HepG2 (cell line): Measurements from ENCODE around the gene ZBTB46. TPM values are rescaled to one million over a fixed set of nuclear protein-coding genes. Genes with fewer than 3 reads are reported as not detected.
A peak's percentile ranks its signal among the peaks of the same experiment; 100 is the strongest.

Experiments used
- AFF4 ChIP-seq: sonication (generic); formaldehyde crosslinking; IDR thresholded peaks from 2 replicates; pipeline ENCODE4 v1.4.0; 2020; ENCODE audit warnings: missing genetic modification reagents
- CBX5 ChIP-seq: sonication (generic); formaldehyde crosslinking; IDR thresholded peaks from 2 replicates; pipeline ENCODE4 v1.4.0; 2020; ENCODE audit warnings: missing genetic modification reagents, borderline replicate concordance
- CC2D1A ChIP-seq: sonication (generic); formaldehyde crosslinking; IDR thresholded peaks from 2 replicates; pipeline ENCODE4 v1.8.1; 2023; ENCODE audit warnings: mild to moderate bottlenecking, missing genetic modification reagents
- DDIT3 ChIP-seq: sonication (generic); formaldehyde crosslinking; IDR thresholded peaks from 2 replicates; pipeline ENCODE4 v1.4.0; 2020; ENCODE audit warnings: mild to moderate bottlenecking, missing genetic modification reagents
- HNF1A ChIP-seq, 2 experiments: sonication (generic) in 1 of 2; formaldehyde crosslinking in 1 of 2; IDR thresholded peaks; 2 replicates each; pipeline versions ENCODE4 v1.4.0 to v1.6.1; 2016 to 2020; ENCODE audit warnings: borderline replicate concordance in 1 of 2, low read depth in 1 of 2, mild to moderate bottlenecking in 1 of 2, missing genetic modification reagents in 1 of 2
- NFE2L2 ChIP-seq: fragments of 150-350 bp; IDR thresholded peaks from 2 replicates; pipeline ENCODE4 v1.6.1; 2014; ENCODE audit warnings: low read length
- NFYC ChIP-seq: IDR thresholded peaks from 2 replicates; pipeline ENCODE4 v1.6.1; 2016; ENCODE audit warnings: missing genetic modification reagents, missing compliant biosample characterization
- SMARCE1 ChIP-seq: fragments of 450-650 bp; IDR thresholded peaks from 2 replicates; pipeline ENCODE4 v1.6.1; 2017; ENCODE audit warnings: borderline replicate concordance
- ZBTB26 ChIP-seq: IDR thresholded peaks from 2 replicates; pipeline ENCODE4 v1.6.1; 2016; ENCODE audit warnings: missing compliant biosample characterization, missing genetic modification reagents, borderline replicate concordance
- ZNF264 ChIP-seq: sonication (generic); formaldehyde crosslinking; IDR thresholded peaks from 2 replicates; pipeline ENCODE4 v1.4.0; 2020; ENCODE audit warnings: missing genetic modification reagents
- ZNF414 ChIP-seq: sonication (generic); formaldehyde crosslinking; IDR thresholded peaks from 2 replicates; pipeline ENCODE4 v1.5.0; 2020; ENCODE audit warnings: missing genetic modification reagents
- ZNF432 ChIP-seq: sonication (generic); formaldehyde crosslinking; IDR thresholded peaks from 2 replicates; pipeline ENCODE4 v1.5.0; 2020; ENCODE audit warnings: missing genetic modification reagents, mild to moderate bottlenecking, borderline replicate concordance
- ZNF672 ChIP-seq: sonication (generic); formaldehyde crosslinking; IDR thresholded peaks from 2 replicates; pipeline ENCODE4 v1.8.1; 2022; ENCODE audit warnings: missing genetic modification reagents
- ZNF709 ChIP-seq: sonication (generic); formaldehyde crosslinking; IDR thresholded peaks from 2 replicates; pipeline ENCODE4 v1.5.0; 2020; ENCODE audit warnings: mild to moderate bottlenecking, missing genetic modification reagents
- polyA plus RNA-seq, 8 experiments: library from polyadenylated mRNA; depleted of rRNA in 3 of 8; stranded (reverse) in 7 of 8; unstranded in 1 of 8; fragments of >200 nt; fragmentation: Illumina TruSeq in 4 of 8; extraction: Trizol in 4 of 8; gene quantifications; 2 replicates each; pipeline versions ENCODE4 v1.2.1 to v1.2.3, GENCODE V29; 2011 to 2016; ENCODE audit warnings: low read depth in 4 of 8, missing spikeins in 1 of 8, mixed read lengths in 1 of 8; ENCODE audit not compliant: insufficient read depth in 1 of 8
- total RNA-seq, 5 experiments: library from RNA; depleted of rRNA; stranded (reverse); fragments of >200 nt; fragmentation: Illumina TruSeq; extraction: Trizol; gene quantifications; 2 replicates each; pipeline ENCODE4 v1.2.3, GENCODE V29; 2016; ENCODE audit warnings: low read depth in 1 of 5

ZBTB46 gene
- total and polyA plus RNA-seq, 2 of the 13 experiments (the other 11 are each of a cell fraction or from before 2014, with no cell fraction given), result 1.6 to 13.5 TPM

- TF ChIP-seq DDIT3, result 0 out of 2 replicates have a peak, but pooled peaks have one; percentile 56
- TF ChIP-seq NFE2L2, result 0 out of 2 replicates have a peak, but pooled peaks have one; percentile 7
- TF ChIP-seq AFF4 (CRISPR knock-in tag), result peak; percentile 81; the same call in 1 of the 2 replicates
- TF ChIP-seq SMARCE1, result no peak
- no peak for TF ChIP-seq ZNF432
- peak; percentile 77; the same call in 1 of the 2 replicates for TF ChIP-seq ZBTB26 (CRISPR knock-in tag)
- peak; percentile 99 for TF ChIP-seq HNF1A (IDR thresholded peaks at IDR 0.05; ENCODE audit: low read depth)
- TF ChIP-seq HNF1A (CRISPR knock-in tag; IDR thresholded peaks at IDR 0.05; ENCODE audit: borderline replicate concordance), result peak; percentile 100
- peak; percentile 96; the same call in 1 of the 2 replicates for TF ChIP-seq CBX5 (CRISPR knock-in tag)
- TF ChIP-seq ZNF709 (CRISPR knock-in tag), result peak; percentile 64; the same call in 1 of the 2 replicates
- peak; percentile 96 for TF ChIP-seq ZNF414 (CRISPR knock-in tag)
- TF ChIP-seq ZNF264 (CRISPR knock-in tag), result peak; percentile 98
- TF ChIP-seq CC2D1A (CRISPR knock-in tag), result peak; percentile 97; the same call in 1 of the 2 replicates
- TF ChIP-seq NFYC, result peak; percentile 60; the same call in 1 of the 2 replicates
- no peak for TF ChIP-seq ZNF672 (CRISPR knock-in tag)
These were observed 90.3 kb downstream of the ZBTB46 start (continued) for GRCh38 chr20:63740627-63741353.
